Measurements from ENCODE around the gene C1RL.

C1RL gene

DNA sequence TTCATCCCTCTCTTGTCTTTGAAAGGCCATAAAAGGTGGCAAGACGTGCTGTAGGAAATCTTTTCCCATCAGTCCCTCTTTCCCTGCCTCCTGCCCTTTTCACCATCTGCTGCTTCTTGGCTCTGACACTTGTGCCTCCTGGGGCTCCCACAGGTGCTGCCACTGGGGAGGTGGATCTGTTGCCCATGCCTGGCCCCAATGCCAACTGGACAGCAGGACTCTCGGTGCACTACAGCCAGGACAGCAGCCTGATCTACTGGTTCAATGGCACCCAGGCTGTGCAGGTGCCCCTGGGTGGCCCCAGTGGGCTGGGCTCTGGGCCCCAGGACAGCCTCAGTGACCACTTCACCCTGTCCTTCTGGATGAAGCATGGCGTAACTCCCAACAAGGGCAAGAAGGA lies 27.7 kb upstream of the C1RL start:
- DNase-seq = no peak

DNA sequence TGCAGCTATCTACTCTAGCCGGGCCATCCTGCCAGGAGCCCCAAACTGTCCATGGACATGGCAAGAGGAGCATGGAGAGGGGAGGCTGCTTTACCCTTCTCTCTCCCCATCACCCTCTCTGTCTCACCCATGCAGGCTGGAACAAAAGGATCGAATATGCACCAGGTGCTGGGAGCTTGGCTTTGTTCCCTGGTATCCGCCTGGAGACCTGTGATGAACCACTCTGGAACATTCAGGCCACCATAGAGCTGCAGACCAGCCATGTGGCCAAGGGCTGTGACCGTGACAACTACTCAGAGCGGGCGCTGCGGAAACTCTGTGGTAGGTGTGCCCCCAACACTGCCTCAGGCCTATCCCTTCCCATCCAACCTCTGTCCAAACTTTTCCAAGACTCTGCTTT lies 27.1 kb upstream of the C1RL start:
- no peak for DNase-seq

DNA sequence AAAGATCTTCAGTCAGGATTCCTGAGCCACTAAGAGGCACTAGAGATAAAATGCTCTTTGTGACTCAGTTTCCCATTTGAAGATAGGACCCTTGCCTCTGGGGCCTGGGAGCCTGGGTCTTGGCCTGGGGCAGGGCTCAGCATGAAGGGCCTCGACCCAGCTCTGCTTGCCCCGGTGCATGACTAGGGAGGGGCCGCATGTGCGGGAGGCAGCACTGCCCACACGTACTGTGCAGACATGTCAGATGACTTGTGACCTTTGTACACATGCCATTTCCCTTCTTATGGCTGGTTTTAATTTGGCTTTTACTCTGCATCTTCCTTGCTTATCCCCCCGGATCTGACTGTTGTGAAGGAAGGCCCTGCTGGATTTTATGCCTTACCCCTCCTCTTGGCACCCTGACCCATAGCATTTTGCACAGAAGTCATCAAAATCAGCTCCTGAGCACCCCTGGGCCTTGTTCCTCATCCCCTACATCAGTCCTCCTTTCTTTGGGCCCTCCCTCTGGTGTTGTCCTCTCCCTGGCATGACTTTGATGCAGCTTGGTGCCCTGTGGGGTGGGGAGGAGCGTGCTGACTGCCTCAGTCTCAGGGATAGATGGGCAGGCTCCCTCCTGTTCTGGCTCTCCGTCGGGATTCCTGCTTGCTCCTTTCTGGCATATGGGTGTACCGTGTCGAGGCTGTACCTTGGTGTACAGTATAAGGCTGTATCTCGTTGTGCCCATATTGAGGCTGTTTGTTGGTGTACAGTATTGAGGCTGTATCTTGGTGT lies 25.6 kb upstream of the C1RL start:
- DNase-seq = no peak

DNA sequence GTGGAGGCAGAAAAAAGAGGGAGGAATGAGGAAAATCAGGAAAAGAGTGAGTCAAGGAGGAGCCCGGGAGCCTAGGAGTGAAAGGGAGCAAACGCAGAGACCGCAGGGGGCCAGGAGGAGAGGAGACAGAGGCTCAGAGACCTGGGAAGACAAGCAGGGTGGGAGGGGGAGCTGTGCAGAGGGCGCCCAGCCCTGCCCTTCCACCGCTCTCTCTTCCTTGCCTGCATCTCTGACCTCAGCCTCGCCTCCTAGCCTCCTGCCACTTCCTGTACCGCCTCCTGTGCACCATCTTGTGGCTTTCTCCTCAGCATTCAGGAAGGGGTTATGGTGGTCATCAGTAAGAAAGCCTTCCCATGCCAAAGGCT lies 22.5 kb upstream of the C1RL start:
- DNase-seq = no peak

DNA sequence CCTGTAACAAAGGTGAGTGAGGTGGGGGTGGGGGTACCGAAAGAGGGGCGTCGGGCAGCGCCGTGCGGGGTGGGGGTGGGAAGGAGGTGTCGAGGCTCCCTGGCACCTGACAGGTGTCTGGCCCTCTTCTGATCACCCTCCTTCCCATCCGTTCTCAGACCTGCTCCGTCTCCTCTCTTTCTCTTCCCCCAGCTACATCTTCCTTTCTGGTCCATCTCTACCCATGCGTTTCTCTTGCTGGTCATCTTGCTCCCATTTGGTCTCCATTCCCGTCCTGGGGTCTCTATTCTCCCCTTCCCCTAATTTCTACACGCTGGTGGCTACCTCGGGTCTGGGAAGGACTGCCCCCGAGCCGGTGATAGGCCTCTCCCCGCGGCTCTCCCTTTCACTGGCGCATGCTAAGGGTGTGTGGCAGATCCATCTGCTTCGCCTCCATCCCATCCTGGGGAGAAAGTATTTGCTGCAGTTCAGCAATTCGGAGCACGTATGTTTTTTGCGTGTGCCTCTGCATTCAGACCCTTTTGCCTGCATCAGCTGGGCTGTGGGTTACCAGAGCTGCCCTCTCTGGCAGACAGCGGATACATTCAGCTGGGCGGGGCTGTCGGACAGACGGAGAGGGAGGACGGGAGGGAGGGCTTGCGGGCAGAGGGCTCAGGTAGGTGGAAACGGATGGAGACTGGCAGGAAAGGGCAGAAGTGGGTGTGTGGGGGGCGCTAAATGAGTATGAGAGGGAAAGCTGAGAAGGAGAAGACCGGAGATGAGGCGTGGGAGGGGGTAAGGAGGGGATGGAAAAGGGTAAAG lies 21.9 kb upstream of the C1RL start:
- no peak for DNase-seq

DNA sequence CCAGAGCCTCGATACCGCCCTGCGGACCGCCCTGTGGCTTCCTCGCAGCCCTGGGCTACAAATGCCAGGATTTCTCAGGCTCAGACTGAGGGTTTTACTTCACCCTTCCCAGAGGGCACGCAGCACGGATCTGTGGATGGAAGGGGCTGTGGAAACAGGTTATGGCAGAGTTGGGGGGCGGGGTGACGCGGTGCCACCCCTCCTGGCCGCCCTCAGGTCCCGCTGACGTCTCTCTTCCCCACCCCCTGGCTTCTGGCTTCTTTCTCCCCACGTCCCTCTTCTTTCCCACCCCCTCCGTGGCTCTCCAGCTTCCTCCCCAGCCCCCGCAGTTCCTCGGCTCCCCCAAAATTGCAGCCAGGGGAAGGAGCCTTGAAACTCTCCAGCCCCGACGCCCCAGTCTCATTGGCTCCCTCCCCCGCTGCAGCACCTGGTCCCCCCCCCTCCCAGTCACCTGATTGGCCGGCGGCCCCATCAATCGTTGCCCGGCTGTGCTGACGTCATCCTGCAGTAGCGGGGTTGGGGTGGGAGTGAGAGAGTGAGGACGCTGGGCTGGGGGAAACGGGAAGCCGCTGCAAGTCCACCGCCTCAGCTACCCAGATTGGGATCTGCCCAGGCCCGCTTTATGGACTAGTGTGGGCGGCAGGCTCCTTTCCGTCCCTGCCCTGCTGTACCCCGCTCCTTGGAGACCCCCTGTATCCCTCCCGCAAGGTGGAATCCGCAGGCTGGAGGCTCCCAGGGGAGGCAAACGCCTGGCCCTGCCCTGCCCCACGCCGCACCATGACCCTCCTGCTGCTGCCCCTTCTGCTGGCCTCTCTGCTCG lies 21.1 kb upstream of the C1RL start, which contains the start of gene CLSTN3:
CLSTN3 (plus strand) TSS at position 500 of the 820 bp plus-strand sequence; CDS start at position 778, 278 bp downstream.
- DNase-seq = peak; percentile 59

DNA sequence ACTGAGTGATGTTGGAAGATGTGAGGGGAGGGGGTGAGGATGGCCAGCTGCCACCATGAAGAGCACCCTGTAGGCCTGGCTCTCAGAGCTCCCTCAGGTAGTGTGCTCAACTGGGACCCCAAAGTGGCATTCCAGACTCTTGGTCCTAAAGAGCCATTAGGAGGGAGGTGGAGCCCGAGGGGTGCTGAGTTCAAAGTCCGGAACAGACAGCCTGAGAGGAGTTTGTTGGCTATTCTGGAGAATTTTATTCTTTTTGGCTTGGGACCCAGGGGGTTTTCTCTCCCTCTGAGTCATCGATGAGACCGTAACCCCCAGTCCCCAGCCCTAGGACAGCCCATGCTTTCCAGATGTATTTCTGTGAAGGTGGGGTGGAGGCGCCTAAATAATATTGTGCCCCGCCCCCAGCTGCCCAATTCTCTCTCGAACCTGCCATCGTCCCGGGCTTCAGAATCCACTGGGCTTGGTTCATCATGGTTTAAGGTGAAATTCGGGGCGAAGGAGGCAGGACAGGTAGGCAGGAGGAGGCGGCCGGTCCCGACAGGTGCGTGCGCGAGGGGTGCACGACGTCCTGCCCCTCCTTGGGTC lies 20.4 kb upstream of the C1RL start:
- no peak for DNase-seq

DNA sequence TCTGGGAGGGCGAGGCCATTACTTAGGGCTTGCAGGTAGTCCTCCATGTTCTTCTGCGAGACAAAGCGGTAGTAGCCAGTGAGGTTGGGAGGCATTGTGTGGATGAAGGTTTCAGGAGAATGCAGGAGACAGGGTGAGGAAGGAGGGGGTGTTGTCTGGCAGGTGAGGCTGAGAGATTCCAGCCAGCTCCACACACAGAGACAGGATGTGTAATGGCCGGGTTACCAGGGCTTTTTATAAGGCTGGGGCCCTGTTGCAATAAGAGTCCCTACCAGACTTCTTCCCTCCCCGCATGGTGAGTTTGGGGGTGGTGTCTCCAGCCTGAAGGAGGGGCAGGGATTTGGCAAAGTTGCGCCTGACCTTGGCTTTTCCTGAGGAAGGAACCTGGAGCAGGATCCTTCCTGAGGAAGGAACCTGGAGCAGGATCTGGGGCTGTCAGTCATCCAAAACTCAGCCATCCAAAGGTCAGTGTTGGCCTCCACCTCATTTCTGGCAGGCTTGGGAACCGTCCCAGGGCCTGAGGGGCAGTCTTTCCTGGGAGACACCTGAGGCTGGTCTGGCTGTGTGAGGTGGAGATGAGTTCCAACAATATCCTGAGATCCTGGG lies 19.8 kb upstream of the C1RL start, which contains the start of gene RBP5:
RBP5 (minus strand) TSS at position 209 of the 606 bp plus-strand sequence; CDS start at position 95, 114 bp downstream.
- DNase-seq = no peak

DNA sequence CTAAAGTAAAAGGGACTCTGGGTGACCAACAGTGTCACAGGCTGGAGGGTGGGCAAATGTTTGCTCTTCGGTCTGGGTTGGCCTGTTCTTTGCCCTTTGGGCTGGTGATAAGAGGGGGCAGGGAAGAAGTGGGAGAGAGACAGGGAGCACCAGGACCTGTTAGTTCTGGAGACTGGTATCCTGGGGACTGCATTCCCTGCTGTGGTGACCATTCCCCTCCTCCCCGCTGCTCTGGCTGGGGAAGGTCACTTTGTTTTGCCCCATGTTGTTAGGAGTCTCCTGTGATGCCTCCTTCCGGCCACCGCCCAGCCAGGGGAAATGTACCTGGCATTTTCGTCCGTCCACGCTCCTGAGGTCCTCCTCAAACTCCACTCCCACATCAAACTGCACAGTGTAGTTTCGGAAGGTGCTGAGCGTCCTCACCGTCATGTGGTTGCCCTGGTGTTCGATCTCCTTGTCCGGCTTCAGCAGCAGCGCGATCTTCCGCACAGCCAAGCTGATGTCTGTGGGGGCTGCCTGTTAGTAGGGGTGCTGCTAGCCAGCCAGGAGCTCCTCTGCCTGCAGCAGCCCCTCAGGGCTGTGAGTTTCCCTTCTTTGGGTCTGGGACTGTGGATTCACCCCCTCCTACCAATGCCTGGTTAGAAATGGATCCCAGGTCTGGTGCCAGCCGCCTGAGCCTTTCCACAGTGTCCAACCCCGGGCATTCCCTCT lies 19.1 kb upstream of the C1RL start:
- no peak for DNase-seq

DNA sequence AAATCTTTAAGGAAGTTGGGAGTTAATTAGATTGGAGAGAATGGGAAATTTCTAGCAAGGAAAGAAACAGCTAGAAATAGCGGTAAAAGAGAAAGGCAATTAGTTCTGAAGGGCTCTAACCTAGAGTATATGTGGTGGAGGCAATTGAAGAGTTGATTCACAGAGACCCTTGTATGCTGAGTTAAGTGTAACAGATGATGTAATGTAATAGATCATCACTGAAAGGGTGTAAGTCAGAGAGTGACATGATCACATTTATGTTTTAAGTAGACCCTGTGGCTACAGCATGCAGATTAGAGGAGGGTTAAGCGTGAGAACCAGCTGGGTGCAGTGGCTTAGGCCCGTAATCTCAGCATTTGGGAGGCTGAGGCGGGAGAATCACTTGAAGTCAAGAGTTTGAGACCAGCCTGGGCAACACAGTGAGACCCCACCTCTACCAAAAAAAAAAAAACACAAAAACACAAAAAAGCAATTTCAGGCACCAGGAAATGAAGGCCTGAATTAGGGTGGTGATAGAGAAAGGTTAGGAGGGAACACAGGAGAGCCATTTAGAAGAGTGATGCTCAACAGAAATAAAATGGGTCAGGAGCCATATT lies 16.7 kb upstream of the C1RL start:
- no peak for DNase-seq

DNA sequence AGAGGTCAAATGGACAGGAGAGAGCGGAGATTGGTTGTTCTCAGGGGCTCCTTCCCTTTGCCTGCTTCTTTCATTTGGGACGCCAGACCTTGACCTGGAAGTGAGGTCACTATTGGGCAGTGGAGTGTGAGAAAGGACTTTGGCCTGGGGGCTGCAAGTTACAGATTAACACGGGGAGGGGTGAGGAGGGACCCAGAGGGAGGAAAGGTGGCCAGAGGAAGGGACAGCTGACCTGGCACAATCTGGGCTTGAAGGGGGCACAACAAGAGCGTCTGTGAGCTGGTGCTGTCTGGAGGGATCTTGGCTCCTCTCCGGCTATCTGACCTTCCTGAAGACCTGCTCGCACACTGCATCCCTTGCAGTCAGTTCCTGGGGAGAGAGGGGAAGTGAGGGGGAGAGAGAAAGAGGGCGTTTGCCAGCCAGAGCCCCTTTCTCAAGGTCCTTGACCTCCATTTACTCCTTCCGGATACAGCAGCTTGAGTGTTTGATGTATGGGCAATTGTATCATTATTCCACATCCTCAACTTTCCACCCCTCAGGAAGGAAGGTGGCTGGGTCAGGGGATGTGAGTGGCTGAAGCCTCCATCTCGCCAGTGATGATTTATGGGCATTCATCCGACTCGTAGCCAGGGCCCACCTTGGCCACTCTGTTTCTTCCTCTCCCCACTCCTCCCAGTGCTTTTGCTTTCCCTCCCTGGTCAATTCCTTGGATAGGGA lies 14.9 kb upstream of the C1RL start:
- DNase-seq = no peak

DNA sequence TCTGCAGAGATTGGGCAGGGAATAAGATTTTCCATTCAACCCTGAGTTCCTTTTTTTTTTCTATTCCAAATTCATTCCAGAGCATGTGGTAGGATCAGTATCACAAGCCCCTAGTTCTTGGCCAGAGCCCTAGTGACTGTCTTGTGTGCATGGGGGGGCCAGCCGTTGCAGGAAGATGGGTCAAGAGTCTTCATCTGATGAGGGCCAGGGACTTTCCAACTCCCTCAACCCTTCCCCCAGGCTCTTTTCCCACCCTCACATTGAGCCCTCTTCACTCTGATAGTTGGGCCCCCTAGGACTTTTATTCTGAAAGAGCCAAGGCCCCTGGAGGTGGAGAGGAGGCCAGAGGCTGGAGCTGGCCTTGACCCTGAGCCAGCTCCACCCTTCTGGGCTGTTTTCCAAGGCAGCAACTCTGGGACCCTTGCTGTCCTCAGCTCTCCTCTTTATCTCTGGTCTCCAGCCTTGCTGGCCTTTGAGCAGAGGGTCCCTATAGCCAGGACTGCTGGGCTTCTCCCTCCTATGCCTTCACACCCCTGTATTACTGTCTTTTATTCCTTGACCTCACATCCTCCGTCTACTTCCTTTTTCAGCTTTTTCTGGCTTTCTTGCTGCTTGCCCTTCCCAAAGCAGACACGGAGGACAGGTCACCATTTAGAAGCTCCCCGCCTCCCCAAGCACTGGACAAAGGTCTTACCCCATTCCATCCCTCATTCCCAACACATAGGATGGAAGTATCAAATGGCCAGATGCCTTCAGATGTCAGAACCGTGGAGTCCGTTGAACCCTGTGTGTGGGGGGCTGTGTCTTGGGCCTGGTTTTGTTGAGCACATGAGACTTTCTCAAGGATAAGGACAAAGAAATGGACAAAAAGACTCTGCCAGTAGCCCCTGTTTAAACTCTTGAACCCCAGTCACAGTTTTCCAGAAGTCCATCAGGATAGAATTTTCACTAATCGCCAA lies 14.1 kb upstream of the C1RL start:
- no peak for DNase-seq

DNA sequence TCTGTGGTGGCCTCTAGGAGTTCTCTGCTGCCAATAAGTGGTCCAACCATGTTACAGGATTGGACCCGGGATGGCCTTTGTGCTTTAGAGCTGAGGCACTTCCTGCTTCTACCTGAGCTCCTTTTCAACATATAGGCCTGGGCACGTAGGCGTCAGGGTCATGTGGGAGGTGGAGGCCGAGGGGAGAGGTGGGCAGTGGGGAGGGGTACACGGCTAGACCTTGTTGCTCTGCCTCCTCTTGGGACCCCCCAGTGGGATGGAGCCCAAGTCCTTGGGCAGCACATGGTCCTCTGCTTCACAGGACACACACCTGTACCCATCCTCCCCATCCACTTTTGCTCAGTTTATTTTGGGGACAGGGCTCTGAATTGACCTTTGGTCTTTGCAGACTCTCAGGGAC lies 12.3 kb upstream of the C1RL start:
- DNase-seq = no peak

DNA sequence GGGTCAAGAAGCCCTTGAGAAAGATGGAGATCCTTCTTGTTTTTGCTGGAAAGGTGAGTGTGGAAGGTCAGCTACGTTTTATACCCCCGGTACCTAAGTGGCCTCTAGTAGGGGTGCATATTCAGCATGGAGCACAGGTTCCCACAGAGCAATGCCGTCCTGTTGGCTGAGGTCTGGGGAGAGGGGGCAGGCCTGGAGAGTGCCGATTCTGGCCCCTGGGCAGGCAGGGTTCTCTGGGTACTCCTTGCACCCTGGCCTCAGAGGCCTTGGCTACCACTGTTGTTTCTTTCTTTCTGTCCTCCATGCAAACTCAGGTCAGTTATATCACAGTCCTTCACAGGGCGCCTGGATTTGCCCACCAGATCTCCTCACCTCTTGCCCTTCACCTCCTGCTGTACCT lies 11.2 kb upstream of the C1RL start:
- DNase-seq = no peak

DNA sequence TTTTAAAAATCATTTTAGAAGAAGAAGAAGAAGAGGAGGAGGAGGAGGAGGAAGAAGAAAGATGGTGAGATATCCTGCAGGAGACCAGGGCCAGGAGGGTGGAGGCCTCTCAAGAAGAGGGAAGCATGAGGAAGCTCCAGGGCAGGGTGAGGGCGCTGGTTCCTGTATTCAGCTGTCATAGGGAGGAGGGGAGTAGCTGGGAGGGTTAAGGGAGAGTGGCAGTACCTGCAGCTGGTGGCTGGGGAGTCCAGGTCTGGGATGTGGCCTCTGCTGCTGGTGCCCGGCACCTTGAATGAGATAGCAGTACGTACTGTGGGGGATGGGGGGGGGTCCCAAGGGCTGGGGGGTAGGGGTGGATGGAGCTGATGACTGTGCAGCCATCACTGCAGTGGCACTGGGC lies 9.9 kb upstream of the C1RL start:
- DNase-seq = no peak

DNA sequence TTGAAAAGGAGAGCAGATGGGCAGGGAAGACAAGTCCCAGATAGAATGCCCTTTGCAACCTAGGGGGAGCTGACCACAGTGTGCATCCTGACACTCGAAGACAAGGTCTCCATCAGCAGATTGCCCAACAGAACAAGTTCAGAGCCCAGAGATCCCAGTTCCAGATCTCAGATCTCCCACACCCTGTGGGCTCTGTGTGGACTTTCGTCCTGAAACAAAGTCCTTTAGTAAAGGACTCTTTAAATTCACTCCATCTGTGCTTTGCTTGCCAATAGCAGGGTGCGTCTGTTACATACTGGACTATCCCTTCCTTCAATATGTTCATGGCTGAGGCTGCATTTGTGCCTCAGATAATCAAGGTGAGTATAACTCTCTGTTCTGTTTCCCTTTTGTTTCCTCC lies 8.7 kb upstream of the C1RL start:
- DNase-seq = no peak

DNA sequence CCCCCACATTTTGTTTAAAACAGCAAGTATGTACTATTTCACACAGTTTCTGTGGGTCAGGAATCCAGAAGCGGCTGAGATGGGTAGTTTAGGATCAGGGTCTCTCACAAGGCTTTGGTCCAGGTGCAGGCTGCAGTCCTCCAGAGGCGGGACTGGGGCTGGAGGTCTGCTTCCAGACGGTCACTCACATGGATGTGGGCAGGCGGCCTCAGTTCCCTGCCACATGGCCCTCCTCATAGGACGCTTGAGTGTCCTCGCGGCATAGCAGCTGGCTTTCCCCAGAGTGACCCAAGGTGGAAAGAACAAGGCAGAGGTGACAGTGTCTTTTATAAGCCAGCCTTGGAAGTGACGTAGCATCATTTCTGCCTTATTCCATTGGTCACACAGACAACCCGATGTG lies 7.9 kb upstream of the C1RL start:
- DNase-seq = no peak

DNA sequence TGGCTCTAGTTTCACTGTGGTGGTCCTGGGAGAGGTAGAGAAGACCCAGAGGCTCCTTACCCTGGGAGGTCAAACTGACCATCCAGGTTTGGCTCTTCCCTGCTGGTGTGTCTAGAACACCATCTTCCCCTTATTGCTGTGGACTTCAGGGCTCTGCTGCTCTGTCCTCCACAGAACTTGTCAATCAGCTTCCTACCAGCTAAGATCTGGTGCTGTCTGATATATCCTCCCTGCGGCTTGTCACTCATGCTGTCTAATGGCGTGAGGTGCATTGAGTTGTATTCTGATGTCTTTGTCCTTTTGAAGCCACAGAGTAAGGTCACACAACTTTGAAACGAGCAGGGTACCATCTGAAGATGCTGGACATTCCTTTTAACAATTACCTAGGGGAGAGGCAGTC lies 7.2 kb upstream of the C1RL start:
- no peak for DNase-seq

DNA sequence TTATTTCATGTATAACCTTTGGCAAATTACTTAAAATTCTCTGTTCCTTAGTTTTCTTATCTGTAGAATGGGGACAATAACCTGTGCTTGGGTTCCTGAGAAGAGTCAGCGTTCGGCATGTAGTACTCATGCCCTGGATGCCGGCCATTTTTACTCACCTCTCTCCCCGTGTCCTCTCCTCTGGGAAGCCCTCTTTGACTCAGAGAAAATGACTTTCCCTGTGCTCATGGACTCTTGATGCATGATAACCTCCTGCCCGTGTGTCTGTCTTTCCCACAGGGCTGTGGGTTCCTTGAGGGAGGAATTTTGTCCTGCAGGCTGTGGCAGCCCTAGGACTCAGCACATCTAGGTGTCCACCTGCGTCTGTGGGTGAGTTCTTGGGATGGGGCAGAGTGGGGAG lies 5.8 kb upstream of the C1RL start:
- DNase-seq = no peak

DNA sequence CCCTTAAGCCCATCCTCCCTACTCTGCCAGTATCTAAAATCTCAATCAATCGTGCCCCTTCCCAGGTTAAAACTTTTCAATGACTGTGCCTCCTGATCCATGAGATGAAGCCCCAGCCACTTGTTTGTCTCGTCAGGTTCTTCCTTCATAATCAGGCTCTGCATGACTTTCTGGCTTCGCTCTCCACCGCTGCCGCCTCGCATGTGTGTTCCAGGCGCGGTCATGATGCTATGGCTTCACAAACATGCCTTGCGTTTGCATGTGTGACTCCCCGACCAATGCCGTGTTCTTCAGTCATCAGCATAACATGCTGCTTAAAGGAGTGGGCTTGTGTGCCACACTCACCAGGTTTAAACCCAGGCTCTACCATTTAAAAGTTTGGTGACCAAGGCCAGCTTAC lies 5.0 kb upstream of the C1RL start:
- DNase-seq = no peak
